Right lung (tissue), 5 donors: Measurements from ENCODE around the gene KRT39. TPM values are rescaled to one million over a fixed set of nuclear protein-coding genes. Genes with fewer than 3 reads are reported as not detected.
A peak's percentile ranks its signal among the peaks of the same experiment; 100 is the strongest.
"Not testable (repeated sequence)": the region's sequence is repeated elsewhere in the genome, so short reads cannot be mapped to it uniquely, and the experiment has no call there.

ENCODE experiments used
- DNase-seq, 2 donors: peaks; one replicate each; pipeline ENCODE4 v3.0.0-alpha.2; 2013
- polyA plus RNA-seq, 5 donors: library from polyadenylated mRNA; unstranded; fragments of 120-200 nt; gene quantifications; one replicate each; pipeline versions ENCODE4 v1.2.1 to v1.2.3, GENCODE V29; 2013; ENCODE audit warnings: inconsistent platforms in 1 of 5, low replicate concordance in 1 of 5; ENCODE audit not compliant: insufficient read length in 5 of 5, insufficient read depth in 1 of 5

Gene KRT39
- polyA plus RNA-seq, 5 donors = 0.35 TPM; not detected in 4

DNA sequence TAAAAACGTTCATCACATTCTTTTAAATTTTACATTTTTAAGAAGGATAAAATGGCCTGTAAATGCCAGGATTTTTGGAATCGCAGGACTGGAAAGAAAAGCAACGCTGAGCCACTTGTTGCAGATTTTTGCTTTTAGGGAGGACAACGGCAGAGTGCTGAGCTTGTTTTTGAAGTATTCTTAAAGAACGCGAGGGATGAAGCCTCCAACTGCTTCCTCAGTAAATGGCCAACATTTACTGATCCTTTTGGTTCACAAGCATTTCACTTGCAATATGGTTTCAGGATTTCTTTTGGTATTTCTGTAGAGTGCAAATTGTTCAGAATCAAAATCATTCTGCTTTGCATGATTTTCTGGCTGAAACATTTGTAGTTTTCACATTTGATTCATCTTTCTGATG, 26.5 kb downstream of the KRT39 start:
- no peak for DNase-seq

- no peak for DNase-seq
Measured at GRCh38 chr17:40938981-40939380, 27.8 kb downstream of the KRT39 start.

DNA sequence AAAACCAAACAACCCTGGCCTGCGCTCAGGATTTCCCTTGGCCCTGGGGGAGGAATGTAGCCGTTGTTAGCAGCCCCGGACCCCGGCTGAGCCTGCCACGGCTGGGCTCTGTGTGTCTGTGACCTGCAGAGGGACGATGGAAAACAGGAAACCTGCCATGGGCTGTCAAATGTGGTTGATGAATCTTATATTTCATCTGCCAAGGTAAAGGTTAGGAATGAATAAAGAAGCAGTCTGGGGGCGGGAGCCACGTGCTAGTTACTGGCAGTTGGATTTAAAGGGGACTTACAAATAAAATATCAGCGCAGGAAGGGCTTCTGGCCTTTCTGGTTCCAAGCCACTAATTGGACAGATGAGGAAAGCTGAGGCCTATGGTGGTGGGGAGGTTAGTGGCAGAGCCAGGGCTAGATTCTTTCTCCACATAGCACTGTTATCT, 29.3 kb downstream of the KRT39 start, which contains the start of gene KRT23:
Gene KRT23 (minus strand): TSS at position 263 of the 436 bp plus-strand sequence. CDS start 1,043 bp downstream, outside the sequence.
- no peak for DNase-seq

DNA sequence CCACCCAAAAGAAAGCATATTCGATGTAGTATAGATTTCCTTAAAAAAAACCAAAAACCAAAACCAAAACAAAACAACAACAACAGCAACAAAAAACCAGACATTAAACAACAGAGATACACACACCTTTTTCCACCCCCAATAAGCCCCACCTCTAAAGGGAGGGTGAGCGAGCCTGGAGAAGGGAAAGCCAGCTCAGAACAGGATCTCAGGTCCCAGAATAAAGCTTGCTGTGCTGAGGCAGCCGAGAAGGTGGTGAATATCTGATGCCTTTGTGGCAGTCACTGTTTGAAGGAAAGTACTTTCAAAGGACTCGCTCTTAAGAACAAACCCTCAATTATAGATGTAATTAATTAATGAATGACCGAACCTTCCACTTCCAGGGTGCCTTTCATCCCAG, 29.8 kb downstream of the KRT39 start:
- DNase-seq = no peak

DNA sequence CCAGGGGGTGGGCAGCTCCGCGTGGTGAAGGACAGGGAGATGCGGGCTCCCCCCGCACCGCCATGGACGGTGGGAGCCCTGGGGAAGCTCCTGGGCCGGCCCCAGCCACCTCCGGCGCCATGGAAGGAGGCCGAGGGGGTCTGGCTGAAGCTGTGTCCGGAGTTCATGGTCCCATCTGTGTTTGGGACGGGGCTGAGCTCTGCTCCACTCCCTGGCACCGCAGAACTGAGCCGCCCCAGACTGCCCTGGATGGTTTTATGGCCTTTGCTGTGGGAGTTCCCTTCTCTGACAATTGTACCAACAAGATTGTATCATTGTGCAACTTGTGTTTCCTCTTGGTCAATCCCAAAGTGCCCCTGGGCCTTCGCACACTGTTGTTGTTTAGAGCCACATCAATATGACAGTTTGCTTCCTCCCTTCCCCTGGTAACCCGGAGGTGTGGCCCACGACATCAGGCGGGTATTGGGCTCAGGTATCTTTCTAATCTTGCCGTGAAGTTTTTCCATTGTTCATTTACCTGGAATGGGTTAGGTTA, 30.2 kb downstream of the KRT39 start:
- no peak for DNase-seq

DNA sequence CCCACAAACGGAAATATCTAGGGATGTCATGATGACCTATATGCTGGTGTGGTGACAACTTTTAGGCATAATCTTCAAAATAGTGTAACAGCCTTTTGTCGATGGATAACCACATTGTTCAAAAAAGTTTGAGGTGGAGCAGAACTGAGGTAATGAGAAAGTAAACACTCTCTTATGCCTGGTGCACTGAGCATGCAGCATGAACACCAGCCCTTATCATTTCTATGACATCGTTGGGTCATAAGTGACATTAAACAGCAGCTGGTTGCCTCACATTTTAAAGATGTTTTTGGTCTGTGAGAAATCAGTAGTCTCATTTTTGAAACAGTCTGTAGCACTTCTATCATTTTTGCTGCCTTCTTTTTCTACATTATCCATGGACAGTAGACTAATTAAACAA, 31.1 kb downstream of the KRT39 start:
- DNase-seq = no peak

GRCh38 chr17:40932608-40933007, 34.1 kb downstream of the KRT39 start:
- no peak for DNase-seq

GRCh38 chr17:40931311-40931710, 35.4 kb downstream of the KRT39 start:
- DNase-seq = no peak

- DNase-seq = no peak
Measured at GRCh38 chr17:40926341-40926740, 40.4 kb downstream of the KRT39 start.

DNA sequence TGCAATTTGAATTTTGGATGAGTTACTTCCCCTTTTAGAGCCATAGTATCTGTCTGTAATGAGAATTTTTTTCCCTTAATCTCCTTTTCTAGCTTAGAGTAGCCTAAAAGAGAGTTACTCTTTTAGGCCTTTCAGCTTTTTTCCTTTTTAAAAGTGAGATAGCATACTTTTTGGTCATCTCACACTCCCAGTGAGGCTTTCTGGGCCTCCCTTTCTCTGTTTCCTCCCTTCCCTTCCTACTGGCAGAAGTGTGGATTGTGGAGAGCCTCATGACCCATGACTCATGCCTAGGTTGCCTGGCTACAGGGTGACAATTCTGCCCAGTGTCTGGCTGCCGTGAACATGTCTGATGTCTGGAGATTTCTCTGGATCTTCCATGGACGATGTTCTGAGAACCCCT, 44.5 kb downstream of the KRT39 start:
- DNase-seq = no peak

DNA sequence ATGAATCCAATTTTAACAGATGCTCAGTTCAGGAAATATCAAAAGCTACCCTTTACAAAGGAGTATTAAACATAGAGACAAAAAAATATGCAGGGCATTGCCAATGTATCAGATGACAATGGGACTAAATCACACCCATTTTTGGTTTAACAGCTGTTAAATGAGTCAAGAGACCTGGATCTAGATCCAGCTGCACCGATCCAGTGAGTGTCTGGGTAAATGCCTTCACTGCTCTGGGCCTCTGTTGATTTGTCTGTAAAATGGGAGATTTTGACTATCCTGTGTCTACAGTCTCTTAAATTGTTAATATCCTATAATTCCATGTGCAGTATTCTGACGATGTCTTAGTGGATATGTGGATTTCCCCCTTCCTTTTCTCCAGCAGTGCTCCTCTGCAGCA, 45.7 kb downstream of the KRT39 start:
- DNase-seq = no peak

- DNase-seq = not testable (repeated sequence)
Measured at GRCh38 chr17:40917116-40917515, 49.6 kb downstream of the KRT39 start.

DNA sequence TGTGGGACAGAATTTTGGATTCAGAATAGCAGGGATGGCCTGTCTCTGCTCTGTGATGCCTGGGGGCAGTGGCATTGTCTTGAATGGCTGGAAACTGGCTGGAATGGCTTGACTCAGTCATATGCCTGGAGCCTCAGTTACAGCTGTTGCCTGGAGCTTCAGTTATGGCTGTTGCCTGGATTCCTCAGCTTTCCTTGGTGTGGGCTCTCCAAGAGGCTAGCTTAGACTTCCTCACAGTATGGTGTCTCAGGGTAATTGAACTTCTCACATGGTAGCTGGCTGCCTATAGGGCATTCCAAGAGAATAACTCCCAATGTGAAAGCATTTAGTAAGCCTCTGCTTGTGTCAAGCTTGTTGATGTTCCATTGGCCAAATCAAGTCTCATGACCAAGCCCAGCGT, 50.4 kb downstream of the KRT39 start:
- no peak for DNase-seq

DNA sequence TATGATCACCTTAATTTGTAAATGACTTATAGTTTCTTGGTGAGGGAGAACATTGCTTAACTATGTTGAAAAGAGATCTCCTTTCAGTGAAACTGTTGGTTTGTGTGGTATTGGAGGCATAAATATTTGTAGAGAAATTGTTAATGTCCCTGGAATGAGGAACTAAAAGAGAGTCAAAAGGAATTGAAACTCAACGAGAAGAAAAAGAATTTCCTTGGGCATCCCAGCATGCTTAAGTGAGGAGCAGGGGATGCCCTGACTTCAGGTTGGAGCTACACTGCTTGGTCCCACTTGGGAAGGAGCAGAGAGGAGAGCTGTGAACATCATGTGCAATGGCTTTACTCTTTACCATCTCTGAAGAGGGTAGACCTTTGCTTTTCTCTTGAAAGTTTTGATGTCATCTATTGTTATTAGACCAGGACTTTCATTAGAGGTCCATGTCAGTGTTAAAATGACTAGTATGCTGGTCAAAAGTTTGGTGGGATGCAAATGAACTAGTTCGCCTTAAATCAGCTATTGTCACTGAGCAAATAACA, 51.0 kb downstream of the KRT39 start:
- no peak for DNase-seq

- no peak for DNase-seq
Measured at GRCh38 chr17:40915199-40915661, 51.5 kb downstream of the KRT39 start.

GRCh38 chr17:40914075-40914855, 52.5 kb downstream of the KRT39 start:
- no peak for DNase-seq

DNA sequence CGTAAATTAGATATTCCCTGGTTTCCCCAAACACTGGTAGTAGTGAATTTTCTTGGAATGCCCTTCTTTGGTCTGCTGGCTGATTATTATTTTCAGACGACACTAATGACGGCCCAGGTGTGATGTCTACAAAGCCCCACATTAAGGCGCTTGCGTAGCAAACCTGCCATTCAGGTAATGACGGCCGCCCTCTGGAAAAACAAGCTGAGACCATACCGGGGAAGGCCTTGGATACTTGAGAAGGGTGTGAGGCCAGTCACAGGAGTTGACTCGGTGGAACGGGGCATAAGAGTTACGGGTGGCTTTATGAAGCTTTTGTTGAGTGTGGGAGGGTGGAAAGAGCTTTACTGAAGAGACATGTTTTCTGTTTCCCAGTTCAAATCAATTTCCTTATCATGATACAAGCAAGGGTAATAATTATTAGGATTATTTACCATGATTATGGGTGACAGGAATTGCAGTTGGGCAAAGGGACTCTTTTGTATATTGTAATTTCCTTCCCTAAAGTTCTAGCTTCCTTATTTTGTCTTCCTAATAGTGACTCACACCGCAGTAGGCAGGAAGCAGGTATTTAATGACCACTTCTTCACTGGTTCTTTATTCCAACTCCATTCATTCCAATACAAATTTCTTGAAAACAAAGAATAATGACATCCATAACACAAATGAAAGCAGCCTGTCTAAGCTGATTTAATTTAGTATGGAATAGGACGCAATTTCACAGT, 54.1 kb downstream of the KRT39 start:
- DNase-seq = no peak

DNA sequence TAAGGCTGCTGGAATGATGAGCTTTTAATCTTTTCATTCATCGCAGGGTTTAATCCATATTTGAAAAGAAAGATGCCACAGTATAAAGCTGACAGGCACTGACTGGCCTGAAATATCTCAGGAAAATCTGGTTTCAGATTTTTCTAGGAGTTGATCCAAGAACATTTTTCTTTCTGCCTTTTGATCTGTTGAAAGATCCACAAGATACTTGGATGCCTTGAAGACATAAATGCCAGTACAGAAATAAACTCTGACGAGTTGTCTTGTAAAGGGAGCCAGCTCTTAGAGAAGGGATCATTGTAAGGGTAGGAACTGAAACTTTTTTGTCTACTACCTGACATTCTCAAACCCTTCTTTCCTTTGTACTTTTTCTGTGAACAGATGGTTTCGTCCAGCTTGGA, 56.3 kb downstream of the KRT39 start:
- DNase-seq = no peak

- DNase-seq = no peak
Measured at GRCh38 chr17:40909755-40910154, 57.0 kb downstream of the KRT39 start.

- peak; percentile 42 to 69 for DNase-seq
Measured at GRCh38 chr17:40909351-40909750, 57.4 kb downstream of the KRT39 start.
